Heart right ventricle (tissue), 16 donors: ENCODE data around the gene XRCC4. TPM values are rescaled to one million over a fixed set of nuclear protein-coding genes. Genes with fewer than 3 reads are reported as not detected.
"Not testable (repeated sequence)": the region's sequence is repeated elsewhere in the genome, so short reads cannot be mapped to it uniquely, and the experiment has no call there.

Experiments used
- ATAC-seq, 8 donors: fragments of 200-7000 bp; cut with Tn5 transposase; one replicate each; pipeline ENCODE4 v1.9.1; 2020; ENCODE audit warnings: mild to moderate bottlenecking in 8 of 8, moderate library complexity in 8 of 8, moderate number of reproducible peaks in 1 of 8
- DNase-seq, 2 donors: peaks; one replicate each; pipeline ENCODE4 v3.0.0-alpha.2; 2020
- H3K27ac ChIP-seq, 10 donors: fragments of 200-600 bp; sonication (generic) in 2 of 10; one replicate each; pipeline versions ENCODE4 v1.5.0 to v1.8.0; 2020 to 2022; ENCODE audit warnings: mild to moderate bottlenecking in 3 of 10
- H3K27me3 ChIP-seq, 7 donors: fragments of 200-600 bp; one replicate each; pipeline ENCODE4 v1.8.0; 2021 to 2022; ENCODE audit warnings: mild to moderate bottlenecking in 2 of 7
- H3K36me3 ChIP-seq, 9 donors: fragments of 200-600 bp; sonication (generic) in 1 of 9; one replicate each; pipeline versions ENCODE4 v1.5.0 to v1.8.0; 2020 to 2022; ENCODE audit warnings: mild to moderate bottlenecking in 2 of 9
- H3K4me1 ChIP-seq, 9 donors: fragments of 200-600 bp; sonication (generic) in 1 of 9; one replicate each; pipeline versions ENCODE4 v1.5.0 to v1.8.0; 2020 to 2022; ENCODE audit warnings: mild to moderate bottlenecking in 4 of 9
- H3K4me3 ChIP-seq, 10 donors: fragments of 200-600 bp; sonication (generic) in 2 of 10; one replicate each; pipeline versions ENCODE4 v1.5.0 to v1.8.0; 2020 to 2022; ENCODE audit warnings: mild to moderate bottlenecking in 7 of 10, moderate library complexity in 2 of 10
- H3K9me3 ChIP-seq, 11 donors: fragments of 200-600 bp in 10 of 11; sonication (generic) in 2 of 11; one replicate each; pipeline versions ENCODE4 v1.5.0 to v1.8.0; 2013 to 2022; ENCODE audit warnings: mild to moderate bottlenecking in 2 of 11, control low read depth in 1 of 11, moderate library complexity in 1 of 11
- CTCF ChIP-seq, 9 donors: fragments of 200-600 bp; sonication (generic) in 2 of 9; IDR thresholded peaks; one replicate each; pipeline versions ENCODE4 v1.5.0 to v1.8.0; 2021 to 2022; ENCODE audit warnings: antibody characterized with exemption in 9 of 9, mild to moderate bottlenecking in 5 of 9, moderate library complexity in 1 of 9
- WGBS, 2 donors: extraction: QIAGEN DNeasy Blood & Tissue Kit; methylation state at CpG; one replicate each; pipeline ENCODE4 v1.1.7; 2013; ENCODE audit warnings: inconsistent platforms in 1 of 2; 5-methylcytosine and 5-hydroxymethylcytosine counted together
- intact Hi-C, 10 donors: fragments of 100-400 bp; cut with DNase I; formaldehyde crosslinking; loops; one replicate each; pipeline versions ENCODE4 v1.11.1 to v1.14.2; 2022
- polyA plus RNA-seq, 2 donors: library from polyadenylated mRNA; stranded (reverse); fragments of 200-250 nt; gene quantifications; one replicate each; pipeline ENCODE4 v1.2.3, GENCODE V29; 2013
- total RNA-seq, 10 donors: library from RNA; stranded (reverse); fragmentation: NEBNext Ultra II Directional in 3 of 10; extraction: Animal tissue kit (Norgen Biotek cat#: 25700) in 3 of 10; gene quantifications; one replicate each; pipeline versions ENCODE4 v1.2.1 to v1.2.4, GENCODE V29; 2021 to 2023
- donor health status: Arrhythmogenic right ventricular cardiomyopathy.
- donor health status: ischemic (EF 13 %, LVEDD 7.1; RV severe dilation, severe dysfunction).
- donor health status: healthy with polysubstance abuse.
- donor health status: DM: no; HTN: yes; CAD: no.
- donor health status: DM: no; HTN: no; CAD: no.
- donor health status: ischemic (EF 25% LVEDD 6.9; RV normal size, moderate dysfunction).
- donor health status: ischemic (EF 25% LVEDD 5.7; RV mildly dilated, moderate dysfunction).
- donor health status: healthy.
- donor health status: DM: yes; HTN: yes; CAD: no.
- donor health status: Ischemic cardiomyopathy.
- donor health status: ischemic (EF 35%, LVEDD 5.7; RV mildly dilated, moderate dysfunction).
- donor health status: nonischemic (EF 11% LVEDD 7.7; RV severe dilation, severe dysfunction).
- donor health status: DM: yes; HTN: yes; CAD: no.
- donor health status: PGD.
- donor health status: ischemic (EF 29% LVEDD 5.4; RV normal size, mild dysfunction).
- donor health status: nonischemic (EF 23%, LVEDD 6.1; RV moderate dilation, normal function).

The XRCC4 gene
- total and polyA plus RNA-seq, 12 donors: 3.6 to 14.4 (median 6.8) TPM

GRCh38 chr5:83251849-83252248 is 174.5 kb downstream of the XRCC4 start:
- H3K27me3 ChIP-seq: no peaks in the 10 kb centered on the region
- no peak overlapping the region for H3K4me3 ChIP-seq
- DNase-seq (no peak), ATAC-seq (no peak)
- no peaks in the 10 kb centered on the region for H3K36me3 ChIP-seq
- intact Hi-C loops: no loop called here
- TF ChIP-seq CTCF (IDR thresholded peaks at IDR 0.05): no peak
- H3K27ac ChIP-seq: no peak overlapping the region
- peaks cover 0 to 8% (median 0%) of the 10 kb centered on the region in 9 donors for H3K4me1 ChIP-seq
- H3K9me3 ChIP-seq: no peaks in the 10 kb centered on the region
- 80 to 87% methylated on average over 1 of the region's 1 CpG for WGBS, 2 donors

GRCh38 chr5:83253720-83254119 is 176.4 kb downstream of the XRCC4 start:
- ATAC-seq (no peak), DNase-seq (no peak)
- Histone ChIP-seq H3K36me3 (no peaks in the 10 kb centered on the region), H3K27me3 (no peaks in the 10 kb centered on the region), H3K4me3 (no peak overlapping the region), H3K9me3 (peaks cover 0 to 5% (median 0%) of the 10 kb centered on the region in 11 donors), H3K4me1 (peaks cover 0 to 8% (median 0%) of the 10 kb centered on the region in 9 donors), H3K27ac (no peak overlapping the region)
- no peak for TF ChIP-seq CTCF (IDR thresholded peaks at IDR 0.05)
- intact Hi-C loops: no loop called here
- WGBS, 2 donors: 71 to 82% methylated on average over 2 of the region's 2 CpGs

GRCh38 chr5:83255268-83255667 is 177.9 kb downstream of the XRCC4 start:
- peaks cover 0 to 5% (median 0%) of the 10 kb centered on the region in 11 donors for H3K9me3 ChIP-seq
- no peak overlapping the region for H3K4me3 ChIP-seq
- no peak overlapping the region for H3K27ac ChIP-seq
- H3K27me3 ChIP-seq: no peaks in the 10 kb centered on the region
- WGBS, 2 donors: 89 to 98% methylated on average over 1 of the region's 1 CpG
- ATAC-seq (peak in 1 of 8 donors; percentile 50), DNase-seq (no peak)
- H3K4me1 ChIP-seq: peaks cover 0 to 8% (median 0%) of the 10 kb centered on the region in 9 donors
- H3K36me3 ChIP-seq: no peaks in the 10 kb centered on the region
- intact Hi-C loops: no loop called here
- TF ChIP-seq CTCF (IDR thresholded peaks at IDR 0.05): no peak

- intact Hi-C loops: no loop called here
- H3K27me3 ChIP-seq: no peaks in the 10 kb centered on the region
- DNase-seq (no peak), ATAC-seq (no peak)
- H3K9me3 ChIP-seq: peaks cover 0 to 5% (median 0%) of the 10 kb centered on the region in 11 donors
- peaks cover 0 to 8% (median 0%) of the 10 kb centered on the region in 9 donors for H3K4me1 ChIP-seq
- H3K4me3 ChIP-seq: no peak overlapping the region
- 91 to 94% methylated on average over 2 of the region's 2 CpGs for WGBS, 2 donors
- no peak for TF ChIP-seq CTCF (IDR thresholded peaks at IDR 0.05)
- H3K36me3 ChIP-seq: no peaks in the 10 kb centered on the region
- no peak overlapping the region for H3K27ac ChIP-seq
These were observed 178.9 kb downstream of the XRCC4 start for GRCh38 chr5:83256091-83256780.

GRCh38 chr5:83257684-83258083 is 180.3 kb downstream of the XRCC4 start:
- not testable (repeated sequence) for ATAC-seq
- WGBS, 2 donors: 97% methylated on average over 2 of the region's 2 CpGs

More at GRCh38 chr5:83257684-83258083, 180.3 kb downstream of the XRCC4 start:
- H3K27me3 ChIP-seq, H3K36me3 ChIP-seq, H3K9me3 ChIP-seq, H3K4me1 ChIP-seq, DNase-seq, H3K4me3 ChIP-seq, intact Hi-C loops, H3K27ac ChIP-seq: not testable (repeated sequence)
